Prostate gland (tissue), 2 donors: ENCODE measurements around the gene DOCK2. TPM values are rescaled to one million over a fixed set of nuclear protein-coding genes. Genes with fewer than 3 reads are reported as not detected.
"Not testable (repeated sequence)": the region's sequence is repeated elsewhere in the genome, so short reads cannot be mapped to it uniquely, and the experiment has no call there.

ENCODE experiments used
- DNase-seq: peaks from one replicate; pipeline ENCODE4 v3.0.0-alpha.2; 2019; ENCODE audit warnings: low spot score
- H3K27ac ChIP-seq, 2 donors: fragments of 200-600 bp; sonication (generic); 2 replicates each; pipeline ENCODE4 v1.5.1; 2017 to 2019
- H3K27me3 ChIP-seq: fragments of 200-600 bp; sonication (generic); replicated peaks from 2 replicates; pipeline ENCODE4 v1.5.1; 2019; ENCODE audit not compliant: insufficient read depth
- H3K36me3 ChIP-seq, 2 donors: fragments of 200-600 bp; sonication (generic); 1 replicate in 1 of 2; 2 replicates in 1 of 2; pipeline versions ENCODE4 v1.5.1 to v1.8.1; 2017 to 2019
- H3K4me1 ChIP-seq: fragments of 200-600 bp; sonication (generic); replicated peaks from 2 replicates; pipeline ENCODE4 v1.5.1; 2019
- H3K4me3 ChIP-seq, 2 donors: fragments of 200-600 bp; sonication (generic); 2 replicates each; pipeline ENCODE4 v1.5.1; 2017 to 2019
- H3K9me3 ChIP-seq: fragments of 200-600 bp; sonication (generic); 2 replicates; pipeline ENCODE4 v1.5.1; 2017
- CTCF ChIP-seq, 4 experiments: fragments of 200-600 bp in 2 of 4; fragments of 450-650 bp in 2 of 4; sonication (generic) in 2 of 4; IDR thresholded peaks; 1 replicate in 3 of 4; 2 replicates in 1 of 4; pipeline ENCODE4 v1.5.1; 2016 to 2019; ENCODE audit warnings: antibody characterized with exemption in 4 of 4, mild to moderate bottlenecking in 2 of 4, moderate library complexity in 2 of 4
- POLR2A ChIP-seq: fragments of 450-650 bp; IDR thresholded peaks from one replicate; pipeline ENCODE4 v1.6.1; 2016; ENCODE audit warnings: antibody characterized with exemption, mild to moderate bottlenecking
- POLR2AphosphoS5 ChIP-seq: sonication (generic); formaldehyde crosslinking; IDR thresholded peaks from one replicate; pipeline ENCODE4 v1.6.1; 2017; ENCODE audit warnings: antibody characterized with exemption
- WGBS: methylation state at CpG from one replicate; pipeline ENCODE4 v1.1.5; 2018; 5-methylcytosine and 5-hydroxymethylcytosine counted together
- intact Hi-C: fragments of 100-400 bp; cut with DNase I; formaldehyde crosslinking; loops from one replicate; pipeline ENCODE4 v1.14.2; 2022
- total RNA-seq, 2 donors: library from RNA; depleted of rRNA; stranded (reverse); fragments of >200 nt; gene quantifications; one replicate each; pipeline ENCODE4 v1.1.0, GENCODE V29; 2016

DOCK2 gene
- total RNA-seq, 2 donors from 2014 or later, result 2.5 to 6.2 TPM

GRCh38 chr5:169832304-169832703, 195.2 kb downstream of the DOCK2 start:
- Histone ChIP-seq H3K27ac (no peak overlapping the region), H3K9me3 (no peaks in the 10 kb centered on the region), H3K36me3 (no peaks in the 10 kb centered on the region), H3K27me3 (no peaks in the 10 kb centered on the region), H3K4me3 (no peak overlapping the region), H3K4me1 (no peaks in the 10 kb centered on the region)
- WGBS, result 73% methylated on average over 3 of the region's 3 CpGs
- no peak for DNase-seq
- TF ChIP-seq POLR2A (no peak), POLR2AphosphoS5 (no peak), CTCF (IDR thresholded peaks at IDR 0.05) (no peak)
- intact Hi-C loops, result no loop called here

GRCh38 chr5:169832845-169833244, 195.8 kb downstream of the DOCK2 start:
- H3K4me3 ChIP-seq, result no peak overlapping the region
- no peak overlapping the region for H3K27ac ChIP-seq
- no peaks in the 10 kb centered on the region for H3K27me3 ChIP-seq
- intact Hi-C loops, result no loop called here
- no peaks in the 10 kb centered on the region for H3K4me1 ChIP-seq
- H3K9me3 ChIP-seq, result no peaks in the 10 kb centered on the region
- no peak for DNase-seq
- no peaks in the 10 kb centered on the region for H3K36me3 ChIP-seq
- TF ChIP-seq POLR2AphosphoS5 (no peak), POLR2A (no peak), CTCF (IDR thresholded peaks at IDR 0.05) (no peak)

- WGBS, result 83% methylated on average over 2 of the region's 2 CpGs
- H3K9me3 ChIP-seq, H3K4me1 ChIP-seq, H3K27me3 ChIP-seq, H3K4me3 ChIP-seq, intact Hi-C loops, H3K36me3 ChIP-seq, DNase-seq, H3K27ac ChIP-seq: not testable (repeated sequence)
These were observed 196.7 kb downstream of the DOCK2 start for GRCh38 chr5:169833681-169834292.

- H3K27ac ChIP-seq, DNase-seq, intact Hi-C loops, H3K4me1 ChIP-seq, H3K4me3 ChIP-seq, H3K9me3 ChIP-seq, H3K27me3 ChIP-seq, H3K36me3 ChIP-seq: not testable (repeated sequence)
- WGBS, result 69% methylated on average over 1 of the region's 1 CpG
These were observed 197.5 kb downstream of the DOCK2 start for GRCh38 chr5:169834540-169834939.

- intact Hi-C loops, result no loop called here
- Histone ChIP-seq H3K27ac (no peak overlapping the region), H3K27me3 (no peaks in the 10 kb centered on the region), H3K4me3 (no peak overlapping the region), H3K4me1 (no peaks in the 10 kb centered on the region), H3K9me3 (no peaks in the 10 kb centered on the region), H3K36me3 (no peaks in the 10 kb centered on the region)
- no peak for TF ChIP-seq CTCF (IDR thresholded peaks at IDR 0.05)
- WGBS, result 68% methylated on average over 3 of the region's 3 CpGs
- DNase-seq, result no peak
These were observed 199.9 kb downstream of the DOCK2 start for GRCh38 chr5:169836835-169837536.

- TF ChIP-seq POLR2A (no peak), CTCF (IDR thresholded peaks at IDR 0.05) (no peak), POLR2AphosphoS5 (no peak)
These were observed 200.6 kb downstream of the DOCK2 start for GRCh38 chr5:169837686-169838085.

More at GRCh38 chr5:169837686-169838085, 200.6 kb downstream of the DOCK2 start:
- intact Hi-C loops, result no loop called here
- Histone ChIP-seq H3K27ac (no peak overlapping the region), H3K4me1 (no peaks in the 10 kb centered on the region), H3K27me3 (no peaks in the 10 kb centered on the region), H3K36me3 (no peaks in the 10 kb centered on the region), H3K4me3 (no peak overlapping the region), H3K9me3 (no peaks in the 10 kb centered on the region)
- DNase-seq, result no peak
